Astrocyte of the spinal cord (primary cell): ENCODE data around the gene SLC39A7.

Experiments used
- DNase-seq: peaks from one replicate; pipeline ENCODE4 v3.0.0; 2011; ENCODE audit warnings: low read depth, low spot score
- H3K4me3 ChIP-seq: 2 replicates; pipeline ENCODE4 v1.5.1; 2011; ENCODE audit warnings: low read depth, mild to moderate bottlenecking, low read length, moderate library complexity
- CTCF ChIP-seq: IDR thresholded peaks from 2 replicates; pipeline ENCODE4 v1.5.1; 2012; ENCODE audit warnings: low read depth, mild to moderate bottlenecking, low read length, inconsistent platforms
- in situ Hi-C: cut with HindIII; loops from 2 replicates; pipeline ENCODE4 v1.10.0; 2017; ENCODE audit warnings: low sequenced_read_pairs

The SLC39A7 gene

GRCh38 chr6:33201935-33202334 is 1.3 kb downstream of the SLC39A7 start:
- DNase-seq: no peak
- TF ChIP-seq CTCF: no peak
- in situ Hi-C loops: no loop called here
- peak overlapping the region; percentile 82 for H3K4me3 ChIP-seq

- TF ChIP-seq CTCF: no peak
- in situ Hi-C loops: no loop called here
- DNase-seq: no peak
These were observed 2.1 kb downstream of the SLC39A7 start for GRCh38 chr6:33202799-33203198.

GRCh38 chr6:33203443-33204164 is 2.9 kb downstream of the SLC39A7 start:
- TF ChIP-seq CTCF: no peak
- no peak overlapping the region for H3K4me3 ChIP-seq
- DNase-seq: no peak
- in situ Hi-C loops: no loop called here

More at GRCh38 chr6:33202799-33203198, 2.1 kb downstream of the SLC39A7 start:
- no peak overlapping the region for H3K4me3 ChIP-seq

DNA sequence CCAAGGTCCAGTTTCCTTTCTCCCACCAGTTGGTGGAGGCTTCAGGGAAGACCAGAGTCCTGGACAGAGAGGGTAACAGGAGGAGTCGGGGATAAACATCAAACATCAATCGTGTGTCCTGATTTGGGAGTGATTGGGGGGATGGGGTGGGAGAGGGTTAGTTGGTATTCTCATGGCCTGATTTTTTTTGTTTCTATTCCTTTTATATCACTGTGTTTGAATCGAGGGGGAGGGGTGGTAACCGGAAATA is 3.4 kb downstream of the SLC39A7 start:
- no peak for TF ChIP-seq CTCF
- in situ Hi-C loops: no loop called here
- H3K4me3 ChIP-seq: peak overlapping the region; percentile 70
- DNase-seq: no peak

- no peak for TF ChIP-seq CTCF
- peak; percentile 88 for DNase-seq
- H3K4me3 ChIP-seq: peak within 1 kb of the TSS; percentile 70
- in situ Hi-C loops: no loop called here
These were observed 3.9 kb downstream of the SLC39A7 start, which contains the start of gene HSD17B8 for GRCh38 chr6:33204415-33205190. TSS of gene HSD17B8 (plus strand) at chr6:33204655. CDS start at chr6:33204669, 14 bp downstream.

DNA sequence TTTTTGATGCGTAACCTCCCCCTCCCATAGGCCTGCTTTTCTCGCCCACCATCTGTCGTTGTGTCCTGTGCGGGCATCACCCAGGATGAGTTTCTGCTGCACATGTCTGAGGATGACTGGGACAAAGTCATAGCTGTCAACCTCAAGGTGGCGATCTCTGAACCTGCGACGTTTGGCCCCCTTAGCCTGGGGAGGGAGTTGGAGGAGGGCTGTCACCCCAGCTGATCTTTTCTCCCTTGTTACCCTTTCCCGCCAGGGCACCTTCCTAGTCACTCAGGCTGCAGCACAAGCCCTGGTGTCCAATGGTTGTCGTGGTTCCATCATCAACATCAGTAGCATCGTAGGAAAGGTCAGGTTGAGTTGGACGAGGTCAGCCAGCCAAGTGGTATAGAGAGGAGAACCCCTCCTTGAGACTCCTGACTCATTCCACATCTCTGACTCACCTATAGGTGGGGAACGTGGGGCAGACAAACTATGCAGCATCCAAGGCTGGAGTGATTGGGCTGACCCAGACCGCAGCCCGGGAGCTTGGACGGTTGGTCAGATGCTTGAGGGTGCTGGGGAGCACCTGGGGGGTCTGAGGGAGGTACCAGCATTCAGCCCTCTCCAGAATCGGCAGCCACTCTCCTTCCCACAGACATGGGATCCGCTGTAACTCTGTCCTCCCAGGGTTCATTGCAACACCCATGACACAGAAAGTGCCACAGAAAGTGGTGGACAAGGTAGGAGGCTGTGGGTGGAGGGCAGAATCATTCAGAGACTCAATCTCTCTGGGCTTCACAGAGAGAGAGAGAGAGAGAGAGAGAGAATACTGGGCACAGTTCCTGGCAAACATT is 4.7 kb downstream of the SLC39A7 start:
- peak overlapping the region; percentile 70 for H3K4me3 ChIP-seq
- no peak for TF ChIP-seq CTCF
- in situ Hi-C loops: no loop called here
- peak; percentile 44 for DNase-seq
